Pons (tissue), 1 donor: ENCODE measurements around the gene DCC.

ENCODE experiments used
- DNase-seq: peaks from one replicate; pipeline ENCODE4 v3.0.0-alpha.2; 2016; ENCODE audit warnings: low spot score

DCC gene, protein sequence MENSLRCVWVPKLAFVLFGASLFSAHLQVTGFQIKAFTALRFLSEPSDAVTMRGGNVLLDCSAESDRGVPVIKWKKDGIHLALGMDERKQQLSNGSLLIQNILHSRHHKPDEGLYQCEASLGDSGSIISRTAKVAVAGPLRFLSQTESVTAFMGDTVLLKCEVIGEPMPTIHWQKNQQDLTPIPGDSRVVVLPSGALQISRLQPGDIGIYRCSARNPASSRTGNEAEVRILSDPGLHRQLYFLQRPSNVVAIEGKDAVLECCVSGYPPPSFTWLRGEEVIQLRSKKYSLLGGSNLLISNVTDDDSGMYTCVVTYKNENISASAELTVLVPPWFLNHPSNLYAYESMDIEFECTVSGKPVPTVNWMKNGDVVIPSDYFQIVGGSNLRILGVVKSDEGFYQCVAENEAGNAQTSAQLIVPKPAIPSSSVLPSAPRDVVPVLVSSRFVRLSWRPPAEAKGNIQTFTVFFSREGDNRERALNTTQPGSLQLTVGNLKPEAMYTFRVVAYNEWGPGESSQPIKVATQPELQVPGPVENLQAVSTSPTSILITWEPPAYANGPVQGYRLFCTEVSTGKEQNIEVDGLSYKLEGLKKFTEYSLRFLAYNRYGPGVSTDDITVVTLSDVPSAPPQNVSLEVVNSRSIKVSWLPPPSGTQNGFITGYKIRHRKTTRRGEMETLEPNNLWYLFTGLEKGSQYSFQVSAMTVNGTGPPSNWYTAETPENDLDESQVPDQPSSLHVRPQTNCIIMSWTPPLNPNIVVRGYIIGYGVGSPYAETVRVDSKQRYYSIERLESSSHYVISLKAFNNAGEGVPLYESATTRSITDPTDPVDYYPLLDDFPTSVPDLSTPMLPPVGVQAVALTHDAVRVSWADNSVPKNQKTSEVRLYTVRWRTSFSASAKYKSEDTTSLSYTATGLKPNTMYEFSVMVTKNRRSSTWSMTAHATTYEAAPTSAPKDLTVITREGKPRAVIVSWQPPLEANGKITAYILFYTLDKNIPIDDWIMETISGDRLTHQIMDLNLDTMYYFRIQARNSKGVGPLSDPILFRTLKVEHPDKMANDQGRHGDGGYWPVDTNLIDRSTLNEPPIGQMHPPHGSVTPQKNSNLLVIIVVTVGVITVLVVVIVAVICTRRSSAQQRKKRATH (N-terminal part only)

DNA sequence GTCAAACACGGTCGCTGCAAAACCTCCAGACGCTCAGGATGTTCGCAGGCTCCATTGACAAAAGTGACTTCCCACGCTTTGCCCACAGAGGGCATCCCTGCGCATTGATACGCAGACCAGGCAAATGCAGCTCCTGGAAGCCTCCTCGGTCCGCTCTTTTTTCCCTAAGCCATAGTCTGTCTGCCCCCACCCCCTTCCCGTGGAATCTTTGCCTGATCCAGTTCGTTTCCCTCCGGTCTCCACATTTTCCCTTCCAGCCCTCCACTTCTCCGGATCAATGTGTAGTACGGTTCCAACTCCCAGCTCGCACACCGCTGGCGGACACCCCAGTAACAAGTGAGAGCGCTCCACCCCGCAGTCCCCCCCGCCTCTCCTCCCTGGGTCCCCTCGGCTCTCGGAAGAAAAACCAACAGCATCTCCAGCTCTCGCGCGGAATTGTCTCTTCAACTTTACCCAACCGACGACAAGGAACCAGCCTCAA, at the start of gene DCC:
Gene DCC (plus strand): TSS at position 307 of the 481 bp plus-strand sequence. CDS start 591 bp downstream, outside the sequence.
- DNase-seq, result peak; percentile 76

DNA sequence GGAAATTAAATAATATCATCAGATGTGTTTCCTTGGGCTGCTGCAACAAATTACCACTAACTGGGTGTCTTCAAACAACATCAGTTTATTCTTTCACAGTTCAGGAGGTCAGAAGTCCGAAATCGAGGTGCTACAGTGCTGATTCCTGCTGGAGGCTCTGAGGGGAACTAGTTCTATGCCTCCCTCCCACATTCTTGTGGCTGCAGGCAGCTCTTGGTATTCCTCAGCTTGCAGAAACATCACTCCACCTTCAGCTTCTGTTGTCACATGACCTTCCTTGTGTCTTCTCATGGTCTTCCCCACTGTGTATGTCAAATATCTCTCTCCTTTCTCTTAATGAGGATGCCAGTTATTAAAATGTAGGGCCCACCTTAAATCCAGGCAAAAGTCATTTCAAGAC, 29.3 kb upstream of the DCC start:
- DNase-seq, result no peak

DNA sequence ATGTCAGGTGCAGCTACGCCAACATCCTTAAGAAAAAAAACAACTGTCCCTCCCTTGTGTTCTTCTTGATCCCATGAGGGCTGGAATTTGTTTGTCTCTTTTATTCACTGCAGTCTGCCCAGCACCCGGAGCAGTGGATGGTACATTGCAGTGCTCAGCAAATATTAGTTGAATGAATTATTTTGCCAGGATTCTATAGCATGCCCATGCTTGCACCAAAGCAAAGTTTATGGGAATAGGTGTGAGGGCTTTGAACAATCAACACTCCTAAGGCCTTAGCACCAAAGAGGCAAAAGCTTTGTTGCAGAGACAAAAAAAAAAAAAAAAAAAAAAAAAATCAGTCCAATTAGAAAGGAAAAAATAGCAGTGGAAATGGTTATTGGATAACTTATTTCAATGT, 28.7 kb upstream of the DCC start:
- no peak for DNase-seq

DNA sequence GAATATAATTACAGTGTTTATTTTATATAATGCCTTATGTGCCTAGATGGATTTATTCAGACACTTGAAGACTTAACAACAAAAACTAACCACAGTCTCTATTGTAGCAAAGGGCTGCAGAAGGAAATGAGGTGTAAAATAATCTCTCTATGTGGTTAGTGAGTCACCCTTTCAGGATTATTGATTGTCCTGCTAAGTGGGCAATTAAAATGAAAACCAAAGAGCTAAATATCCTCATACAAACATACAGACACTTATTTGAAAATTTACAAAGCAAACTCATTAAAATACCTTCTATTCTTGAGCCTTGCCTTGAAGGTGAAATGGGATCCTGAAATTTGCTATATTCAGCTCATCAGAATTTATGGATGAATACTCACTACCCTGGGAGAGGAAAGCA, 27.7 kb upstream of the DCC start:
- peak; percentile 1 for DNase-seq

DNA sequence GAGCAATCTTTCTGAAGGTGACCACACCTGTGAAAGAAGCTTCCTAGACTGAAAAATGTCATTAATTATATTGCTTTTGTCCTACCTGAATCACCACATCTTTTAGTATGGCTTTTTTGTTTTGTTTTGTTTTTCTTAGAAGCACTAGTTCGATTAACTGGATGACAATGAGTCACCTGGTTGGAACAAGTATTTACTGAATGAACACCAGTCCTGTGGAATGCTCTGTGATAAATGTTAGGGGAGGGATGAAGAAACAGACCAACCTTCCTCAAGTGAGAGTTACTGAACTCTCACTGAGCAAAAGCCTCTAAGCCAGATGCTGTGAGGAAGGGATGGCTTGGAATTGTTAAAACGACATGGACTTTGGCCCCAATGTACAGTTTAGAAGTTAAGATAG, 26.8 kb upstream of the DCC start:
- DNase-seq, result no peak

DNA sequence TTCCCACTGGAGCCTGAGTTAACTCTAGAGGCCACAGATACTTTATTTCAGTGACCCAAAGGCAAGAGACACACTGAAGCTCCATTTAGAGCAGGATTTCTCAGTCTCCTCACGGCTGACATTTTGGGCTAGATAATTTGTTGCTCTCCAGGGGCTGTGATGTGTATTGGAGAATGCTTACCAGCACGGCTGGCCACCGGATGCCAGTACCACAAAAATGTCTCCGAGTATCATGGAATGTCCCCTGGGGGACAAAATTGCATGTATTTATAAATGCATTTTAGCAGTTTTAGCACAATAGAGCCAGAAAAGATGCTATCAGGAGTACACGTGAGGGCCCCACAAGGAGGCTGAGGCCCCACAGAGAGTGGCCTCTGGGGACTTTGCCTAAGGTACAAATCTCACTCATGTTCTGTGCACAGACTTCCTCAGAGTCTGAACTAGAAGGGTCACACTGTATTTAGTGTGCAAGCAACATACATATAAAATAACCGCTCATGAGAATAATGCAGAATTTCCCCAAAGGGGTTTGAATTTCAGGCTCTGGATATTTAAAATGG, 20.5 kb upstream of the DCC start:
- no peak for DNase-seq

DNA sequence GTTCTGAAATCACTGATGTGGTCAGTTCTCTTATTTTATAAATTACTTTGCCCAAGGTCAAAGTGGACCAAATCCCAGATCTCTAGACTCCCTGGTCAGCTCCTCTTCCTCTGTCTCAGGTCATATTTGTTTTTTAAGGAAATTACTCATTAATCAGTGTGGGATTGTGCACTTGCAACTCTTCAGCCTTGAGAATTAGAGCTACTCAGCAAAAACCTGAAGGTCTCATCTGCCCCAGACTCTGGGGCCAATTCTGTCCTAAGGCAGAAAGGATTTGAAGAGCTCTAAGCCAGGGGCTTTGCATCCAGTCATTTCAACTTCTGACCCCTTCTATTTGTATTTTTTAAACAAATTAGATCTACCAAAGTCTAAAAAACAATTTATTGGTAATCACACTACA, 17.7 kb upstream of the DCC start:
- DNase-seq, result no peak

DNA sequence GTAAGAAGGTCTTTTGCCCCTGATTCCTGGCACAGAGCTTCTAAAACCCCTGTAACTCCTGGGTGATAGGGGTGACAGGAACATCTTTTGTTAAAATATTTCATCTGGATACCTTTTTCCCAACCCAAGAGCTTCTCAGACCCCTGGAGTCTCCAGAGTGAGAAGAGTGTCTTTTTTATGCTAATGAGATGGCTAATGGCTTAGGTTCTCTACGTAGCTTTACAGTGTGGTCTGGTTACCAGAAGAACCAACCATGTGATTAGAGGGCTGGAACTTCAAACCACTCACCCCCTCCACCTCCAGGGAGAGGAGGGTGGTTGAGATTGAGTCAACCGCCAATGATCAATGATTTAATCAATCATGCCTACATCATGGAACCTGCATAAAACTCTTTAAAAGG, 16.2 kb upstream of the DCC start:
- DNase-seq, result no peak

DNA sequence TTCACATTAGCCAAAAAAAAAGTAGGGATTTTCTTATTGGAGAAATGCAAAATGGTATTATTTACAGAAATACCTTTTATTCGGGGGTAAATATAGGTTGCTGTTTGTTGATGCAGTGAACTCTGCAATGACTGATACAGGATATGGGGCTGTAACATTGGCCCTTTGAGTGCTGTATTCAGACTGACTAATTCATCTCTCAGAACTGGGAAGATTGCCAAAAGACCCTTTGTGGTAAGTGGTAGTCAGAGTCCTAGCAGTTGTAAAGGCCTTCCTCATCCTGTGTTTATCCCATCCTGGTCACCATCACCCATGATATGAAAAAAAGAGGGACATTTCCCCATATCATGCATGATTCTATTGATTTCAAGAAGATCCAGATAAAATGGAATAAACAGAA, 14.0 kb upstream of the DCC start:
- DNase-seq, result no peak

DNA sequence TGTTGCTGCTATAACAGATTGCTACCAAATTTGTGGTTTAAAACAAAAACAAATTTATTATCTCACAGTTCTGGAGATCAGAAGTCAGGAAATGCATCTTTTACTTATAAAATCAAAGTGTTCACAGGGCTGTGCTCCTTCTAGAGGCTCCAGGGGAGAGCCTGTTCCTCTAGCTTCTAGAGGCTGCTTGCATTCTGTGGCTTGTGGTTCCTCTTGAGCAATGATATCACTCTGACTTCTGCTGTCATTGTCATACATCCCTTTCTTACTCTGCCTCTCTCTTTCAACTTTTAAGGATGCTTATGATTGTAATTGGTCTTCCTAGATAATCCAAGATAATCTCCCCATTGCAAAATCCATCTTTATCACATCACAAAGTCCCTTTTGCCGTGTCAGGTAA, 6.1 kb upstream of the DCC start:
- DNase-seq, result no peak

DNA sequence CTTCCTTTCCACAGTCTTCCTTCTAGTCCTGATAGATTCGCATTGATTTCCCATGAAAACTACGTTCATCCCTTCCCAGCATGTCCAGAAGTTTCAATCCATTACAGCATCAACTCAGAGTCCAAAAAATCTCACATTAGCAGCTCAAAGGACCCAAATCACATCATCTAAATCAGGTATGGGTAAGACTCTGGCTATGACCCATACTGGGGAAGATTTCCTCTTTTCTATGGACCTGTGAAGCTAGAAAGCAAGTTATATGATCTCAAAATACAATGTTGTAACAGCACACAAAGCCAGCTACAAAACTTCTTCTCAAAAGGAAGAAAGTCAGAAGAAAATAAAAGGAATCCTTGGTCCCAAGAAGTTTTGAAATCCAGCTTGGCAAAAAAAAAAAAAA, 5.7 kb upstream of the DCC start:
- no peak for DNase-seq

DNA sequence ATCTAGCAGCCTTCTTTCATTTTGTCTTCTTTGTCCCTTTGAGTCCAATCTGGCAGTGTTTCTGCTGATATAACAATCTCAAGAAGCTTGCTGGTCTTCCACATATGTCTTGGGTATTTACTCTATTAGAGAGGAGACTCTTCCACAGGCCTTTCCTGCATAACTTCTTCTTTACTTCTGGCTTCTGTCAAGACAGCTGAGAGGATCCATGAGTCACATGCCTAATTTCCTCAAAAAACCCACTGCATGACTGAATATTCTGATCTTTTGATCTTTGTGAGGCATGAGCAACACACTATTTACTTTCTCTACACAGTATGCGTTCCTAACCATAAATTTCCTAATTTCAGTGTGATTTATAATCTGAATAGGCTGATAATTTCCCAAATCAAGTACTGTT, 5.1 kb upstream of the DCC start:
- no peak for DNase-seq

DNA sequence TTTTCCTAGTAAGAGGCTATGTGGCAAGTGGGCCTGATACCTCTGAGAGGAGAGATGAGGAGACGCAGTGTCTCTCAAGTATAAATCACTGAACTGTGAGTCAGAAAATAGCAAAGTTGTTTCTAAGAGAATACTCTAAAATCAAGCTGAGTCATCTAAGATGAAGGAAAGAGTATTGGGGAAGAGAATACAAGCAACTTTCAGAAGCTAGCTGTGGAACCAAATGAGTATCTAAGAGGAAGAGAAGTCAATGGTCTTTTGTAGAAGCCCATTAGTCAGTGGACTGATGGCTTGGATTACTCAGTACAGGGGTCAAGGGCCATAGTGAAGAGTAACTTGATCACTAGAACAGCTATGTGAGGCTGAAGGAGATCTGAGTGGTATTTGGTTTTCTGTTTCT, 2.7 kb upstream of the DCC start:
- DNase-seq, result no peak

DNA sequence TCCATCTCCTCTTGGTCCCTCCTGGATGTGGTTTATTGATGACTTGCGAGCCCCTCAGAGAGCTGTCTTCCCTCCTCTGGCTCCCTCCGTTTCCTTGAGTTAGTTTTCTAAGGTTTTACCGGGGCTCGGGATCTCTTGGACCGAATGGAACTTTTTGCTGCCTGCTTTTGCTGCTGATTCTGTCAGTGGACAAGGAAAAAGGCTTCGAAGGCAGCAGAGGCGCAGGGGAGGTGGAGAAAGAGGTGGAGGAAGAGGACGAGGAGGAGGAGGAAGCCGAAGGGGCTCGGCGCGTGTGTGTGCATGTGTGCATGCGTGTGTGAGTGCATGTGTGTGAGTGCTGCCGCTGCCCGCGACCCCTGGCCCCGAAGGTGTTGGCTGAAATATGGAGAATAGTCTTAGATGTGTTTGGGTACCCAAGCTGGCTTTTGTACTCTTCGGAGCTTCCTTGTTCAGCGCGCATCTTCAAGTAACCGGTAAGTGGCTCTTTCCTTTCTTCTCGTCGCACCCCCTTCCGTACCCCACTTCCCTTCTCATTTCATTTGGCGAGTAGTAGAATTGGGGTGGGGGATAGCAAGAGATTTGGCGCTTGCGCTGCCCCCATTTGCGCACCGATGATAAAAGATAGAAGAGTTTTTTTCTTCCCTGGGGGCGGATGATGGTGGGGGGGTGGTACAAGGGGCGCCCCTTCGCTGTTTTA, 557 bp downstream of the DCC start:
- no peak for DNase-seq

DNA sequence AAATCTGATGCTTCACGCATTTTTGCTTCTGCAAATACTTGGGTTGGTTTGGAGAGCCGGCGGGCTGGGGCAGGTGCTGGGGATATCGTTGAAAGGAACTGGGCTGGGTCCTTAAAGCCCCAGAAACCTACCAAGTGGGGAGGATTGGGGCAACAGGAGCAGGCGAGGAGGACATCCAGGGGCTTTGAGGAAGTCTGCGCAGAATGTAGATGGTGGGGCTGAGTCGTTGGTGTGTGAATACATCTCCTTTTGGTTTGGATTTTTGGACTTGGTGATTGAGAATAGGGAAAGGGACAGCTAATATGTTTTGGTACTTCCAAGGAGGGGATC, 1.1 kb downstream of the DCC start:
- no peak for DNase-seq

DNA sequence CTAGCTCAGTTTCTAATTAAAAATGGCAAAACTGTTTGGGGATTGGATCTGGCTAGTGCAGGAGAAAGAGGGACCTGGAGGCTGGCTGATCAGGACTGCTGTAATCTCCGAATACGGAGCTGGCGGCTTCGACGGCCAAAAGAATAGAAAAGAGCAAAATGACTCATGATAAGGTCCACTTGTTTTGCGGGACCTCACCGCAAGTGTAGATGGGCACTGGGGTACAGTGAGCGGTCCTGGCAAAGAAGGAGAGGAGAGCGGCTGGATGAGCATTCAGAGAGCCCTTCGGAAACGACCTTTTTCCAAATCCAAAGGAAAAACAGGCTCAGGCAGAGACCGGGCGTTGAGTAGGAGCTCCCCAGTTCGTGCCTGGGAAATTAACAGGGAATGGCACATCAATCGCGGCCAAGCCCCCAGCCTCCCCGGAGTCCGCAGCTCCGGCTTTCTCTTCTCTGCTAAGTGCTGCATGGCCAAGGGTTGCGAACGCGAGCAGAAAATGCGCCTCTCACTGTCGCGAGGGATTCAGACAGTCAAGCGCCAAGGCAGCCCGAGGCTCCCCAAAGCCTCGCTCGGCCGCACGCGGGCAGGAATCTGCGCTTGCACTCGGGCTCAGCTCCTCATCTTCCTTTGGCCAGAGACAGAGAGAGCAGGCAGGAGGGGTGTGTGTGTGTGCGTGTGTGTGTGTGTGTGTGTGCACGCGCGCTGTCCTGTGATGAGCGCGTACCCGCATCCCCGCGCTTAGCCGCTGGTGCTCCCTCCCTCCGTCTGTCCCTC, 1.8 kb downstream of the DCC start:
- DNase-seq, result no peak

DNA sequence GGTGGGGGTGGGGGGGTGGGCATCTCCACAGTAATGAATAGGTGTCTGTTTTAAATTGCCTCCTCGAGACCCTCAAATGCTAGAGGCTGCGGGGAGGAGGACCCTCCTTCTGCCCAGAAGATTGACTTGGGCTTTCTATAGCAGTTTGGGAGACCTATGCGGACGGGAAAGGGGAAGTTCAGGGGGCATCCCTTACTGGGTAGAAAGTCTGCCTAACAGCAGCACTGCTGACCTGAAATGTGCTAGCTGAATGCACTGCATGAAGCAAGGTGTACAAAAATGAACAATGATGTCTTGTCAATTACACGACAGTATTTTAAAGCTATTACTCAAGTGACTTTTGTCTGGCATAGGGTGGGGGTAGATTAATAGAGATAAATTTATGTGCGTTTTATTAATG, 2.5 kb downstream of the DCC start:
- DNase-seq, result no peak

DNA sequence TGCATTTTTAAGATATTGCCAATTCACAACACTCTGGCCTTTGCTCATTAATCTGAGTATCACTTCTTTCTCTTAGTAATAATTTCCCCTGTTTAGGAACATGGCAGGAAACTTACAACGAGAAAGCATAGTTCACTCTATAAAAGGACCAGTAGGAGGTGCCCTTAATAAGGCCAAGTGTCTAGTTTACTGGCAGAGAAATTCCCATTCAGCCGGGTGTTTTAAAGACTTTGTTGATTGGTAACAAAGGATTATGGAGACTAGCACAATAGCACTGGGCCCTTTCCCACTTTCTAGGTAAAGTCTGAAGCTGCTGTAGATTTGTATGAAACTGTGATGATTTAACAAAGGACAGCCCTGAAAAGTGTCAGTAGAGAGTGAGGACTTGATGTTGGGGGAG, 3.1 kb downstream of the DCC start:
- peak; percentile 94 for DNase-seq

DNA sequence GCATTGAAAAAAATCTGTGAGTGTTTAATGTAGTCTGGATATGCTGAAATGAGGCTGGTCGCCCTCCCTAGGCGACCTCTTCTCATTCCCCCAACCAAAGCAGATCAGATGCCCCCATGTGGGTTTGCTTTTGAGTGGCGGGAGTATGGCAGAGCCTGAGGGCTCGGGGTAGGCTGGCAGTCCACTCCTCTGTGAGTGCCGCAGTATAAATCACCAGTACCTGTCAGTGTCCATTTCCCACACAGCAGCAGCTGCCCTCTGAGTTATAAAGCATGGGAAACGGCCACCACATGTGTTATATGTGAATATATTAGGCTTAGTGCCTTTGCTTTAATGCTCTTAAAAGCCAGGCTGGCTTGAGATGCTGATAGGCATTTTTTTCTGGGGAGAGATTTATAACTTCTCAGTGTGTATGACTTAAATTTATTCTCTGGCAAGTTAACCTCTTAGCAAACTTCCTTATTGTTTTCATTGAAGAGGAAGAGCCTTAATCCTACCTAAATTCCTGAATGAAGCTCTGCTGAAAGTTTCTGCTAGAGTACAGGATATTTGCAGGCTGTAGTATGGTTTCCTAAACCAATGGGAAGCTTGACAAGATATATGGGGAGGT, 3.8 kb downstream of the DCC start:
- no peak for DNase-seq

DNA sequence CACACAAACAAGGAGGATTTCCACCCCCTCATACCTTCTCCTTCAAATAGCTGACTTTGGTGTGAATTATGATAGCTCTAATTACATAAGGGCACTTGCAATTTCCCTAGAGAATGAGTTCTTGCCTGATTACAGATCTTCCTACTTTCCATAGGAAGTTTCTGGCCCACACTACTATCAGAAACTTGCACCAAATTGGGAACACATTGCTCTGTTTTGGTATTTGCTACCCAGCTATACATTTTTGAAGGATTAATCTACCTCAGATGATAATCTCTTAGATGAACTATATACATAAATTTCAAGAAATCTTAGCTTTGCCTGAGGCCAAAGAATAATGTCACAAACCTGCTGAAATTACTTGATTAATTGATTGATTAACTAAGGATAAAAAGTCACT, 4.9 kb downstream of the DCC start:
- DNase-seq, result no peak

DNA sequence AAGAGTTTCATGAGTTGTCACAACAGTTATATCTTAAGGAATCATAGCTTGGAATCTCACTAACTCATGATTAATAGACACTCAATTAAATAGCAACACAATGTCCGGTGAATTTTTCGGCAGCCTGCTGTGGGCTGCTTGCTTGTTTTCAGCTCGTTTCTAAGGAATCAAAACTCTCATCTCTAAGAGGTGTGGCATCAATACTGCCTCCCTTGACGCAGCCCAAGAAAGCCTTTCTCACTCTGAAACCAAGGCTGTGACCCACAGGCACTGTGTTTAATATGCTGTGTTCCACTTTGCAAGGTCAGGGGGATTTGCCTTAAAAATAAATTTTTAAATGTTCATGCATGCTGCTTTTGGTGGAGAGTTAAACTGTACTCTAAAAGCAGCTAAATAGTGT, 5.4 kb downstream of the DCC start:
- no peak for DNase-seq
